HG02623 (cell line): Measurements from ENCODE around the gene SNPH.
"Not testable (repeated sequence)": the region's sequence is repeated elsewhere in the genome, so short reads cannot be mapped to it uniquely, and the experiment has no call there.

Source experiments
- ATAC-seq: cut with Tn5 transposase; IDR thresholded peaks from one replicate; pipeline ENCODE4 v1.9.1; 2021; ENCODE audit warnings: moderate library complexity; ENCODE audit not compliant: unreplicated experiment

Gene SNPH

GRCh38 chr20:1335961-1336698 is 70.0 kb downstream of the SNPH start:
- no peak for ATAC-seq

DNA sequence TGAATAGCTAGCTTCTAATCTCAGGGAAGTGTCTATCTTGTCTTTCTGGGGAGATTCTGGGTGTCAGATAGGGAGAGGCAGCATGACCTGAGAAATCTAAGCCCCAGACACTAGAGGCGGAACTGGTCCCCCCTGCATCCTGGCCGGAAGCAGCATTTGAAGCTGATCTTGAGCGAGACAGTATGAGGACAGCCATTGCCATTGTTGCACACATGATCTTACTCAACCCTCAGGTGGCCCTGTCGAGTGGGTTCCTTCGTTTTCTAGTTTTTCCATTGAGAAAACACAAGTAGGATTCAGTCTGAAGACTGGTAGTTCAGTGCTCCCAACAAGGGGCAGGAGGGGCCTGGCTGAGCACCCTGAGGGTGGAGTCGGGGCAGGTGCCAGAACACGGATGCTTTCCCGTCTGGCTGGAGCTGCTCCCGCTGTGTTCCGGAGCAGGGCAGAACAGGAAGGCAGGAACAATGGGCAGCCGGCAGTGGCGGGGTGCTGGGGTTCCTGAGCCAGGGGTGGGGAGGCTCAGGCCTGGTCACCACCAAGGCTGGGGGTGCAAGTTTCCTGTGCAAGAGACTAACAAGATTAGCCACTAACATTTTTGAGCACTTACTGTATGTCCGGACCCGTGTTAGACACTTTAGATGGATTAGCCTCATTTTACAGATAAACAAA is 70.7 kb downstream of the SNPH start:
- no peak for ATAC-seq

DNA sequence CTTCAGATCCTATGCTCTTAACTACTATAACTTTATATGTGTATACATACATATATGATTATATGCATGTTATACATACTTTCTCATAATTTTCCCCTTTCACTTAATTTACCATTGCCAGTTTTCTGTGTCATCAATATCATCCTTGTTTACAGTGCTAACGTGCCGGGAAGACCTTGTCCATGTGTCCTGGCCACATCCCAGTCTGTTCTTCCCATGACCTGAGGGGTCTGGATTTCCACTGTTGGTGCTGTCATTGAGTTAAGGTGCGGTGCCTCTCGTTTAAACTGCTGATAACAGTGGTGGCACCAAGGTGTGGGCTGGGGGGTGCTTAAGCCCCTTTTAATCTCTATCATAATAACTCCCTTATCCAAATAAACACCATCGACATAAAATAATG is 71.3 kb downstream of the SNPH start:
- no peak for ATAC-seq

GRCh38 chr20:1338096-1338495 is 72.0 kb downstream of the SNPH start:
- no peak for ATAC-seq

GRCh38 chr20:1338801-1339200 is 72.7 kb downstream of the SNPH start:
- ATAC-seq, result no peak

DNA sequence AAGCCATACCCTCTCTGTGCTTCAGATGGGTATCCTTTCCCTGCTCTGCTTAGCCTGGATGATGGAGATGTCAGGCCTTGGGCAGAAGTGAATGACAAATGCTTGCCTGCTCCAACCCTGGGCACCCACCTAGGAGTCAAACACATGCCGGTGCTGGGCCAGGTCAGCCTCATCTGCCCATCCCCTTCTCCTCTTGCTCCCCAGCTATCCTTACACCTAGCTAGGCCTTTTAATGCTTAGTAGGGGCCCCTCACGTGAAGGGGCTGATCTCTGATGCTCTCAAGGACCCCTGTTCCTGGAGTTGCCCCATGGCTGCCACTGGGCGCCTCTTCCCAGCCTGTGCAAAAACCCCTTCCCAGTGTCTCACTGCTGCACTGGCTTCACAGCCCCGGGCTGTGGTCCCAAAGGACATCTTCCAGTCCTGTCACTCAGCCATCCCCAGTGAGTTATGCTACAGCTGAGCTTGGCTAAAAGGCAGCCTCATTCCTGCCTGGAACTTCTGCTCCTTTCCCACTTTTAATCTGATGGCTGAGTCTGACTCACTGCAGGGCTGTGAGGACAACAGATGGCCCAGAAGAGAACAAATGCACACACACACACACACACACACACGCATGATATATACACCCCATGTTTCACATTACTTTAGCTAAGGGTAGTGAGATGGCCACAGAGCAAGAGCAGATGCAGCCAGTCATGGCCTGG is 75.6 kb downstream of the SNPH start:
- ATAC-seq, result no peak

GRCh38 chr20:1343446-1344124 is 77.5 kb downstream of the SNPH start:
- ATAC-seq, result not testable (repeated sequence)

DNA sequence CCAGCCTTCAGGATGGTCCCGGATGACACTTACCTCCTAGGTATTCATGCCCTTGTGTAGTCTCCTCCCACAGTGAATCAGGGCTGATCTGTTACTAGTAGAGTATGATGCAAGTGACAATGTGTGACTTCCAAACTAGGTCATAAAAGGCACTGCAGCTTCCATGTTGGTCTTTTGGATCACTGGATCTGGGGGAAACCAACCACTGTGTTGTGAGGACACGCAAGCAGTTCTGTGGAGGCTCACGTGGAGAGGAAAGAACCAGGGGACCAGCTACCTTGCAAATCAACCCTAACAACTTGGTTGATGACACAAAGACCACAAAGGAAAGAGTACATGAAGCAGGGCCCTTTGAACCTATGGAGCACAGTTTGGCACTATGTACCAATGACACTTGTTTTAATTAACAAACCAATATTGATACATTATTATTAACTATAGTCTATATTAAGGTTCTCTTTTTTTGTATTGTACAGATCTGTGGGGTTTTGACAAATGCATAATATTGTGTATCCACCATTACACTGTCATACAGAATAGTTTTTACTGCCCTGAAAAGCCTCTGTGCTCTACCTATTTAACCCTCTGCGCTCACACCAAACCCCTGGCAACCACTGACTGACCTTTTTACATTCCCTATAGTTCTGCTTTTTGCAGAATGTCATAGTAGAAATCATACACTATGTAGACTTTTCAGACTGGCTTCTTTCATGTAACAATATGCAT is 79.1 kb downstream of the SNPH start:
- no peak for ATAC-seq

DNA sequence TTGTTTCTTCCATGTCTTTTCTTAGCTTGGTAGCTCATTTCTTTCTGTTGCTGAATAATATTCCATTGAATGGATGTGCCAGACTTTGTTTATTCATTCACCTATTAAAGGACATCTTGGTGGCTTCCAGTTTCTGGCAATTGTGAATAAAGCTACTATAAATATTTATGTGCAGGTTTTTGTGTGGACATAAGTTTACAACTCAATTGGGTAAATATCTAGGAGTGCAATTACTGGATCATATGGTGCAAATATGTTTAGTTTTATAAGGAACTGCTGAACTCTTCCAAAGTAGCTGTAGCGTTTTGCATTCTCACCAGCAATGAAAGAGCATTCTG is 79.6 kb downstream of the SNPH start:
- no peak for ATAC-seq

GRCh38 chr20:1346315-1346969 is 80.3 kb downstream of the SNPH start:
- no peak for ATAC-seq

GRCh38 chr20:1353956-1354355 is 87.9 kb downstream of the SNPH start:
- ATAC-seq, result no peak

DNA sequence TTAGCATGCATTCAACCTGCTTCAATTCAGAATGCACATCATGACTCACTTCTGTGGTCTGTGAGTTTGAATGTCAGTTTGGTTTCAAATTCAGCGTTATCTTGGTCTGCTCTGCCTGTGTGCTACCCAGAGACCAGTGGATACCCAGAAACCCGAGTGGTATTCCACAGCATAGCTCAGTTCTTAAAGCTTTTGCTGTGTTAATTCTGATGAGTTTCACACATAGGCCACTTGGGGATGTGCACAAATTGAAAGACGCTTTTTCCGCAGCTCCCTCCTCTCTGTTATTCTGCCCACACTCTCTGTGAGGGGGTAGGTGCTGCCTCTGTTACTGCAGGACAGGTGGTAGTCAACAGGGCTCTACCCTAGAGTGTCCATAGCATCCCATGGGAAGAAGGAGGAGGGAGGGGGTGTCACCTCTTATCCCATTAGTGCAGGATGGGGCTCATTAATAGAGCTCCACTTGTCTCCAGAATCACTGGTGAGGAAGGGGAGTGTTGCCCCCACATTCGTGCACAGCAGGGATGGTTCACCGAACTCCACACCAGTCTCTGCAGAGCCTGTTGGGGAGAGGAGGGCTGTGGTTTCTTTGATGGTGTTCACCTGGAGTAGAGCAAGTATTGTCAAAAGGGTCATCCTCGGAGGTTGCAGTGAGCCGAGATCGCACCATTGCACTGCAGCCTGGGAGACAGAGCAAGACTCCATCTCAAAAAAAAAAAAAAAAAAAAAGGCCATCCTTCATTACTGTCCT is 92.0 kb downstream of the SNPH start:
- ATAC-seq, result no peak
